ENCODE measurements around the gene MAPK8IP2. TPM values are rescaled to one million over a fixed set of nuclear protein-coding genes. Genes with fewer than 3 reads are reported as not detected.
"Not testable (repeated sequence)": the region's sequence is repeated elsewhere in the genome, so short reads cannot be mapped to it uniquely, and the experiment has no call there.

Gene MAPK8IP2
- total and polyA plus RNA-seq, 2 donors from 2014 or later = 1.0 to 1.1 TPM

GRCh38 chr22:50643821-50644101 lies 43.2 kb downstream of the MAPK8IP2 start:
- H3K9ac ChIP-seq (ENCODE audit: low read length in 3 of 3); H3K36me3 ChIP-seq (ENCODE audit: control insufficient read depth in 2 of 3, insufficient read depth in 3 of 3, low read length in 3 of 3); H3K4me1 ChIP-seq (ENCODE audit: control insufficient read depth in 2 of 3, insufficient read depth in 2 of 3, low read depth in 1 of 3, low read length in 3 of 3); H3K27me3 ChIP-seq (ENCODE audit: control insufficient read depth, insufficient read depth, low read length); H3K27ac ChIP-seq (ENCODE audit: low read depth in 2 of 2, low read length in 2 of 2); DNase-seq; FAIRE-seq; H3K4me3 ChIP-seq (ENCODE audit: low read length in 3 of 3); H3K9me3 ChIP-seq (ENCODE audit: control insufficient read depth in 2 of 3, insufficient read depth in 1 of 3, low read length in 3 of 3); intact Hi-C loops (cut with DNase I): not testable (repeated sequence)

- no peak for FAIRE-seq
These were observed 52.7 kb downstream of the MAPK8IP2 start for GRCh38 chr22:50653256-50653655.

GRCh38 chr22:50654664-50655063 lies 54.1 kb downstream of the MAPK8IP2 start:
- H3K4me3 ChIP-seq (ENCODE audit: low read length in 3 of 3); H3K27ac ChIP-seq (ENCODE audit: low read depth in 2 of 2, low read length in 2 of 2); intact Hi-C loops (cut with DNase I); H3K36me3 ChIP-seq (ENCODE audit: control insufficient read depth in 2 of 3, insufficient read depth in 3 of 3, low read length in 3 of 3); H3K27me3 ChIP-seq (ENCODE audit: control insufficient read depth, insufficient read depth, low read length); DNase-seq; H3K9ac ChIP-seq (ENCODE audit: low read length in 3 of 3); H3K4me1 ChIP-seq (ENCODE audit: control insufficient read depth in 2 of 3, insufficient read depth in 2 of 3, low read depth in 1 of 3, low read length in 3 of 3); FAIRE-seq; H3K9me3 ChIP-seq (ENCODE audit: control insufficient read depth in 2 of 3, insufficient read depth in 1 of 3, low read length in 3 of 3): not testable (repeated sequence)

More at GRCh38 chr22:50653256-50653655, 52.7 kb downstream of the MAPK8IP2 start:
- intact Hi-C loops (cut with DNase I) = no loop called here
- no peak for TF ChIP-seq CTCF (IDR thresholded peaks at IDR 0.05; ENCODE audit: borderline replicate concordance, extremely low read depth, insufficient read depth)
- H3K4me1 ChIP-seq (ENCODE audit: control insufficient read depth in 2 of 3, insufficient read depth in 2 of 3, low read depth in 1 of 3, low read length in 3 of 3) = peaks cover 0 to 7% (median 7%) of the 10 kb centered on the region in 3 donors
- no peak overlapping the region for H3K27ac ChIP-seq (ENCODE audit: low read depth in 2 of 2, low read length in 2 of 2)
- no peaks in the 10 kb centered on the region for H3K9me3 ChIP-seq (ENCODE audit: control insufficient read depth in 2 of 3, insufficient read depth in 1 of 3, low read length in 3 of 3)
- no peaks in the 10 kb centered on the region for H3K36me3 ChIP-seq (ENCODE audit: control insufficient read depth in 2 of 3, insufficient read depth in 3 of 3, low read length in 3 of 3)
- H3K4me3 ChIP-seq (ENCODE audit: low read length in 3 of 3) = no peak overlapping the region
- no peaks in the 10 kb centered on the region for H3K27me3 ChIP-seq (ENCODE audit: control insufficient read depth, insufficient read depth, low read length)
- no peak for DNase-seq
- no peak overlapping the region for H3K9ac ChIP-seq (ENCODE audit: low read length in 3 of 3)

GRCh38 chr22:50656122-50657070 lies 55.8 kb downstream of the MAPK8IP2 start:
- FAIRE-seq (no peak), DNase-seq (peak; percentile 32 to 82 (median 46))
- no peak for TF ChIP-seq CTCF (IDR thresholded peaks at IDR 0.05; ENCODE audit: borderline replicate concordance, extremely low read depth, insufficient read depth)
- no peaks in the 10 kb centered on the region for H3K27me3 ChIP-seq (ENCODE audit: control insufficient read depth, insufficient read depth, low read length)
- no peak overlapping the region for H3K9ac ChIP-seq (ENCODE audit: low read length in 3 of 3)
- H3K27ac ChIP-seq (ENCODE audit: low read depth in 2 of 2, low read length in 2 of 2) = peak overlapping the region in 1 of 2 donors; percentile 43
- no peaks in the 10 kb centered on the region for H3K9me3 ChIP-seq (ENCODE audit: control insufficient read depth in 2 of 3, insufficient read depth in 1 of 3, low read length in 3 of 3)
- H3K36me3 ChIP-seq (ENCODE audit: control insufficient read depth in 2 of 3, insufficient read depth in 3 of 3, low read length in 3 of 3) = no peaks in the 10 kb centered on the region
- H3K4me1 ChIP-seq (ENCODE audit: control insufficient read depth in 2 of 3, insufficient read depth in 2 of 3, low read depth in 1 of 3, low read length in 3 of 3) = peaks cover 0 to 7% (median 7%) of the 10 kb centered on the region in 3 donors
- intact Hi-C loops (cut with DNase I) = no loop called here
- H3K4me3 ChIP-seq (ENCODE audit: low read length in 3 of 3) = no peak overlapping the region

Data from kidney (tissue), 14 donors.